ENCODE data around the gene LITAF.

DNA sequence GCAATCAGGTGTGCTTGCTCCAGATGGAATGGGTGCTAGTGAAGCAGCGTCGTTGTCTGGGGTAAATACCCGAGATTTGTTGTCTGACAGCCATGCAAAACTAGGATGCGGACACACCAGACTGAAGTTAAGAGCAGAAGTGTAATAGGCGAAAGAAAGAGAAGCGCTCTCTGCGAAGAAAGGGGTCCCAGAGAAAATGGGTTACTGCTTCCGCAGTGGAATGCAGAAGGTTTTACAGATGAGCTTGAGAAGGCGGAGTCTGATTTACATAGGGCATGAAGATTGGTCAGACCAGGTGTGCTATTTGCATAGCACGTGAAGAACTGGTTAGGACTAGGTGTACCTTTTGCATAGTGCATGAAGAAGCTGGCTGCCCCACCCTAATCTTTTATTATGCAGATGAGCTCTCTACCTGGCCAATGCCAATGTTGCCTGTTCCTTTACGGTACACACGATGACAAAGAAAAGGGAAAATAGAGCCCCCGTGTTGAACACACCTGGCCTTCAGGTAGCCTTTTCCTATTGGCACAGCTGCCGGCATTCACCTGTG lies 49.5 kb upstream of the LITAF start:
- TF ChIP-seq NFRKB (IDR thresholded peaks at IDR 0.05) (no peak), SUZ12 (IDR thresholded peaks at IDR 0.05) (no peak), HDGF (IDR thresholded peaks at IDR 0.05; ENCODE audit: borderline replicate concordance) (no peak), SP1 (IDR thresholded peaks at IDR 0.05) (no peak), ARNT (IDR thresholded peaks at IDR 0.05) (no peak), L3MBTL2 (conservative IDR thresholded peaks at IDR 0.05) (no peak)

Data from HEK293T (cell line).